HL-60 (cell line): Measurements from ENCODE around the gene VENTX.

ENCODE experiments used
- DNase-seq, 2 experiments: peaks; one replicate each; pipeline ENCODE4 v3.0.0-alpha.2; 2010 to 2020; ENCODE audit warnings: low read depth in 1 of 2, low spot score in 1 of 2
- H3K27ac ChIP-seq: fragments of 250-450 bp; sonication (Bioruptor Pico); replicated peaks from 2 replicates; pipeline ENCODE4 v1.5.1; 2020; ENCODE audit warnings: mild to moderate bottlenecking, moderate library complexity
- H3K27me3 ChIP-seq: fragments of 250-450 bp; sonication (Bioruptor Pico); 2 replicates; pipeline ENCODE4 v1.5.1; 2021; ENCODE audit warnings: mild to moderate bottlenecking, moderate library complexity; ENCODE audit not compliant: insufficient read depth, poor library complexity, severe bottlenecking
- H3K4me3 ChIP-seq: replicated peaks from 2 replicates; pipeline ENCODE4 v1.5.1; 2011; ENCODE audit warnings: mild to moderate bottlenecking, control low read depth, low read length; ENCODE audit not compliant: insufficient read depth
- GABPA ChIP-seq: IDR thresholded peaks from 2 replicates; pipeline ENCODE4 v1.6.1; 2012; ENCODE audit warnings: low read depth
- POLR2AphosphoS5 ChIP-seq: IDR thresholded peaks from 2 replicates; pipeline ENCODE4 v1.6.1; 2012; ENCODE audit warnings: low read depth
- SPI1 ChIP-seq: IDR thresholded peaks from 2 replicates; pipeline ENCODE4 v1.6.1; 2012; ENCODE audit warnings: low read depth, mild to moderate bottlenecking, borderline replicate concordance
- TF ChIP-seq, protein P1 (sequence below): IDR thresholded peaks from 2 replicates; pipeline ENCODE4 v1.6.1; 2012; ENCODE audit warnings: low read depth; ENCODE audit not compliant: insufficient replicate concordance
- TF ChIP-seq, protein P2 (sequence below): IDR thresholded peaks from one replicate; pipeline ENCODE4 v1.5.1; 2011; ENCODE audit warnings: low read length, control low read depth, inconsistent platforms; ENCODE audit not compliant: insufficient read depth

Gene VENTX

DNA sequence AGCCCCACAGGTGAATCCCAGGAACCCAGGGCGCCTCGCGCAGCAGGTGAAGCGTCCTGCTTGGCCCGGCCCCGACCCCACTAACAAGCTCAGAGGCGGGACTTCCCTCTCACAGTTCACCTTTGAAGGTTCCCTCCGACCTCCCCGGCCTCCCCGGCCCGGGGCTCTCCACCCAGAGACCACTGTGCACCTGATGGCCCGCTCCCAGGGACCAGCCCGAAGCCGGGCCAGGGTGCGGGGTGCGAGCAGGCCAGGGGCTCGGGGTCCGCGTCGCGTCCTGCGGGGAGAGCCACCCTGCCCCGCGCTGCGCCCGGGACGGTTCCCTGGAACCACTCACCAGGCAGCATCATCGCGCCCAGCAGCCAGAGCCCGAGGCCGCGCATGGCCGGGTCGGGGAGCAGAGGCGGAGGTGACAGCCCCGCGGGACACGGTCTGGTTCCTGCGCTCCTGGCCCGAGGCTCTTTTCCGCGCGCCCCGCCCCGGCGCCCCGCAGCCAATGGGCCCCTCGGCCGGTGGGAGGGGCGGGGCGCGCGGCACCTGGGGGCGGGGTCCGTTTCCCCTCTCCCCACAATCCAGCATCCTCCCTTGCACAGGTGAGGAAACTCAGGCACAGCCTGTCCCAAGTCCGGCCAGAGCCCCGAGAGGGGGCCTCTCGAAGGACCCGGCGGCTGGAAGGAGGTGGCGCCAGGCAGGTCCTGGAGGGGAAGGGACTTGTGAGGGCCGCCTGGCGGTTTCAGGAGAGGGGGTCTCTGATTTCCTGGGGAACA, 39.0 kb downstream of the VENTX start, which contains the start of gene ADAM8:
Gene ADAM8 (minus strand): TSS at position 434 of the 767 bp plus-strand sequence. CDS start 51 bp downstream, at position 383.
- Histone ChIP-seq H3K27ac (peak within 1 kb of the TSS; percentile 92), H3K4me3 (no peak within 1 kb of the TSS), H3K27me3 (no peaks in the 10 kb centered on the region)
- TF ChIP-seq, protein P1, sequence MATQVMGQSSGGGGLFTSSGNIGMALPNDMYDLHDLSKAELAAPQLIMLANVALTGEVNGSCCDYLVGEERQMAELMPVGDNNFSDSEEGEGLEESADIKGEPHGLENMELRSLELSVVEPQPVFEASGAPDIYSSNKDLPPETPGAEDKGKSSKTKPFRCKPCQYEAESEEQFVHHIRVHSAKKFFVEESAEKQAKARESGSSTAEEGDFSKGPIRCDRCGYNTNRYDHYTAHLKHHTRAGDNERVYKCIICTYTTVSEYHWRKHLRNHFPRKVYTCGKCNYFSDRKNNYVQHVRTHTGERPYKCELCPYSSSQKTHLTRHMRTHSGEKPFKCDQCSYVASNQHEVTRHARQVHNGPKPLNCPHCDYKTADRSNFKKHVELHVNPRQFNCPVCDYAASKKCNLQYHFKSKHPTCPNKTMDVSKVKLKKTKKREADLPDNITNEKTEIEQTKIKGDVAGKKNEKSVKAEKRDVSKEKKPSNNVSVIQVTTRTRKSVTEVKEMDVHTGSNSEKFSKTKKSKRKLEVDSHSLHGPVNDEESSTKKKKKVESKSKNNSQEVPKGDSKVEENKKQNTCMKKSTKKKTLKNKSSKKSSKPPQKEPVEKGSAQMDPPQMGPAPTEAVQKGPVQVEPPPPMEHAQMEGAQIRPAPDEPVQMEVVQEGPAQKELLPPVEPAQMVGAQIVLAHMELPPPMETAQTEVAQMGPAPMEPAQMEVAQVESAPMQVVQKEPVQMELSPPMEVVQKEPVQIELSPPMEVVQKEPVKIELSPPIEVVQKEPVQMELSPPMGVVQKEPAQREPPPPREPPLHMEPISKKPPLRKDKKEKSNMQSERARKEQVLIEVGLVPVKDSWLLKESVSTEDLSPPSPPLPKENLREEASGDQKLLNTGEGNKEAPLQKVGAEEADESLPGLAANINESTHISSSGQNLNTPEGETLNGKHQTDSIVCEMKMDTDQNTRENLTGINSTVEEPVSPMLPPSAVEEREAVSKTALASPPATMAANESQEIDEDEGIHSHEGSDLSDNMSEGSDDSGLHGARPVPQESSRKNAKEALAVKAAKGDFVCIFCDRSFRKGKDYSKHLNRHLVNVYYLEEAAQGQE = no peak
- TF ChIP-seq GABPA (no peak), SPI1 (no peak), POLR2AphosphoS5 (no peak)
- TF ChIP-seq, protein P2, sequence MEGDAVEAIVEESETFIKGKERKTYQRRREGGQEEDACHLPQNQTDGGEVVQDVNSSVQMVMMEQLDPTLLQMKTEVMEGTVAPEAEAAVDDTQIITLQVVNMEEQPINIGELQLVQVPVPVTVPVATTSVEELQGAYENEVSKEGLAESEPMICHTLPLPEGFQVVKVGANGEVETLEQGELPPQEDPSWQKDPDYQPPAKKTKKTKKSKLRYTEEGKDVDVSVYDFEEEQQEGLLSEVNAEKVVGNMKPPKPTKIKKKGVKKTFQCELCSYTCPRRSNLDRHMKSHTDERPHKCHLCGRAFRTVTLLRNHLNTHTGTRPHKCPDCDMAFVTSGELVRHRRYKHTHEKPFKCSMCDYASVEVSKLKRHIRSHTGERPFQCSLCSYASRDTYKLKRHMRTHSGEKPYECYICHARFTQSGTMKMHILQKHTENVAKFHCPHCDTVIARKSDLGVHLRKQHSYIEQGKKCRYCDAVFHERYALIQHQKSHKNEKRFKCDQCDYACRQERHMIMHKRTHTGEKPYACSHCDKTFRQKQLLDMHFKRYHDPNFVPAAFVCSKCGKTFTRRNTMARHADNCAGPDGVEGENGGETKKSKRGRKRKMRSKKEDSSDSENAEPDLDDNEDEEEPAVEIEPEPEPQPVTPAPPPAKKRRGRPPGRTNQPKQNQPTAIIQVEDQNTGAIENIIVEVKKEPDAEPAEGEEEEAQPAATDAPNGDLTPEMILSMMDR = no peak
- peak in 1 of 2 experiments; percentile 6 for DNase-seq

DNA sequence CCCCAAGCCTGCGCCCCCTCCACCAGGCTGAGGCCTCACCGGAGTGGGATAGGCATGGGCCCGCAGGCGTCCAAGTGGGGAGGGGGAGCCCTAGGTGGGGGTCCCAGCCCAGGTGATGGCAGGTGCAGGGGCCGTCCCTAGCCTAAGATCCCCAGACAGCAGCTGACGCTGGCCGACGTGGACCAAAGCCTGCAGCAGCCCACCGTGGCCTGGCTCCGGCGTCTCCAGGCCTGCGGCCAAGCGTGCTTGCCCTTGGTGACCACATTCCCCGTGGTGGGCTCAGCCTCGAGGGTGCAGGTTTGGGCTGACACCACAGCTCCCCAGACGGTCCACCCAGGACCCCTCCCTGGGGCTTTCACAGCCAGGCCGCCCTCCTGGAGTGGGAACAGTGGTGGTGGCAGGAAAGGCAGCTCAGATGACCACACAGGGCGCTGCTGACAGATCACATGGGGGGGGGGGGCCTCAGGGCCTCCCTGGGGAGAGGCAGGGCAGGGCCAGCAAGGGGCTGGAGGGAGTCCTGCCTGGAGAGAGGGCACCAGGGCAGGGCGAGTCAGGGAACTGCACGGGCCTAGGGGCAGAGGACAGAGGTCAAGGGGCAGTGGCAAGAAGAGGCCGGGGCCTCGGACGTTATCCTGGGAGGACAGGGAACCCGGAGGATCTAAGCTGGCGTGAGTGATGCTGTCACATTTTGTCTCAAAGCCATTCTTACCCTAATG, 39.8 kb downstream of the VENTX start:
- H3K27ac ChIP-seq = peak overlapping the region; percentile 90
- TF ChIP-seq, protein P2 = no peak
- TF ChIP-seq, protein P1 = no peak
- TF ChIP-seq POLR2AphosphoS5 = no peak
- TF ChIP-seq GABPA = no peak
- TF ChIP-seq SPI1 = no peak
- H3K4me3 ChIP-seq = no peak overlapping the region
- DNase-seq = no peak
- no peaks in the 10 kb centered on the region for H3K27me3 ChIP-seq

DNA sequence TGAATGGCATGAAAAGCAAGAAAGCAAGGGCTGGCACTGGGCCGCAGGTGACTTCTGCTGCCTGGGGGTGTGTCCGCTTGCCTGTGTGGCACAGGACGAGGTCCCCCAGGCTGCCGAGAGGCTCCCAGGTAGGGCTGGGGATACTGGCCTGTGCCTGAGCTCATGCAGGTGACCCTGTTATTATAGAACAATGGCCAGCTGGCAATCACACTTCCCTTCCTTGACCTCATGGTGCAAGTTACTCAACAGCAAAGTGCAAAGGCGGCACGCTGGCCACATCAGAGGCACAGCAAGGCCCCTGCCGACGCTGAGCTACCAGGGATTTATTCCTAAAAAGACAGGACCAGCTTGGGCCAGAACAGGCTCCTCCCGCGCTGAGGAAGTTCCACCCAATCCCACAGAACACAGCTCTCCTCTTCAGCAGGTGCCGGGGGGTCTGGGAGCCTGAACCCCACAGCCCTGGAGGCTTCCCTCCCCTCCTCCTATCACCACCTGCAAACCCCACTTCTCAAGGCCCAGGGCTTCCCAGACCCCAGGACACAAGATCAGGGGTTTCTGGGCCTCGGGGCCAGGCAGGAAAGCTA, 40.4 kb downstream of the VENTX start:
- TF ChIP-seq SPI1 = peak; percentile 32; the same call in 1 of the 2 replicates
- TF ChIP-seq, protein P2 = no peak
- TF ChIP-seq, protein P1 = no peak
- TF ChIP-seq POLR2AphosphoS5 = no peak
- TF ChIP-seq GABPA = no peak
- Histone ChIP-seq H3K4me3 (no peak overlapping the region), H3K27ac (peak overlapping the region; percentile 90), H3K27me3 (no peaks in the 10 kb centered on the region)
- DNase-seq = peak in 1 of 2 experiments; percentile 59
